Measurements from ENCODE around the gene TRIP13.

DNA sequence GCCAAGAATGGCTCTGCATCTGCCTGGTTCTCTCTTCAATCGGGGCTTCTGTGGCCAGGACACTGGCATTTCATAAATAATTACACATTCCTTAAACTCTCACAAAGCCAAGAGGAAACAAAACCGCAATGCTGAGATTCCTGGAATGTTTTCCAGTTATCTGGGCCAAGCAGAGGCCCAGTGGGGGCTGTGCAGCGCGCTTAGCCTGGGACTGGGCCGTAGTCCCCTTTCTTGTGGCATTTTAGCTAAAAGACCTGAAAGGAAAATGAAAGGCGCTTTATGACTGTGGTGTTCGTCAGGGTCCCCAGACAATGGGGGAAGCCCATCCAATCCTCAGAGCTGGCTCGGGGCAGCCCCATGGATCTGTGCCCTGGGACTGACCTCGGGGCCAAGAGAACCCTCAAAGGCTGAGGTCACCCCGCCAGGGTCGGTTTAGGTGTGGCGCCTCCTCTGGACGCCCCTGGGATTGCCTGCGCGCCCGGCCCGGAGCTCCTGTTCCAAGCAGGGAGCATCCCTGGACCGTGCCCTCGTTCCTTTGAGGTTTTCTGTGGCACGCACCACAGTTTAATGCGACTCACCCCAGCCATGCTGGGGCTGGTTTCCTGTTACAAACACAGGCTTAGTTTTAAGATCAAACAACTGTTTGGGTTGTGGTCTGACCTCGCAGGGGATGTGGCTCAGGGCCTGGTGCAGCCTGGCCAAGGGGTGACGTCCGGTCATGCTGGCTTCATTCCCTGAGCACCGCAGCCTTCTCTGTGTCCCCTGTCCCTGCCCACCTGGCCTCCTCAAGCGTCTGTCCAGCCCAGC is 64.5 kb downstream of the TRIP13 start:
- TF ChIP-seq, protein P1, sequence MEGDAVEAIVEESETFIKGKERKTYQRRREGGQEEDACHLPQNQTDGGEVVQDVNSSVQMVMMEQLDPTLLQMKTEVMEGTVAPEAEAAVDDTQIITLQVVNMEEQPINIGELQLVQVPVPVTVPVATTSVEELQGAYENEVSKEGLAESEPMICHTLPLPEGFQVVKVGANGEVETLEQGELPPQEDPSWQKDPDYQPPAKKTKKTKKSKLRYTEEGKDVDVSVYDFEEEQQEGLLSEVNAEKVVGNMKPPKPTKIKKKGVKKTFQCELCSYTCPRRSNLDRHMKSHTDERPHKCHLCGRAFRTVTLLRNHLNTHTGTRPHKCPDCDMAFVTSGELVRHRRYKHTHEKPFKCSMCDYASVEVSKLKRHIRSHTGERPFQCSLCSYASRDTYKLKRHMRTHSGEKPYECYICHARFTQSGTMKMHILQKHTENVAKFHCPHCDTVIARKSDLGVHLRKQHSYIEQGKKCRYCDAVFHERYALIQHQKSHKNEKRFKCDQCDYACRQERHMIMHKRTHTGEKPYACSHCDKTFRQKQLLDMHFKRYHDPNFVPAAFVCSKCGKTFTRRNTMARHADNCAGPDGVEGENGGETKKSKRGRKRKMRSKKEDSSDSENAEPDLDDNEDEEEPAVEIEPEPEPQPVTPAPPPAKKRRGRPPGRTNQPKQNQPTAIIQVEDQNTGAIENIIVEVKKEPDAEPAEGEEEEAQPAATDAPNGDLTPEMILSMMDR (IDR thresholded peaks at IDR 0.05): no peak
- TF ChIP-seq POLR2A (IDR thresholded peaks at IDR 0.05): no peak

Measured in testis (tissue), 2 donors.